ENCODE data around the gene MPDZ.

MPDZ gene

DNA sequence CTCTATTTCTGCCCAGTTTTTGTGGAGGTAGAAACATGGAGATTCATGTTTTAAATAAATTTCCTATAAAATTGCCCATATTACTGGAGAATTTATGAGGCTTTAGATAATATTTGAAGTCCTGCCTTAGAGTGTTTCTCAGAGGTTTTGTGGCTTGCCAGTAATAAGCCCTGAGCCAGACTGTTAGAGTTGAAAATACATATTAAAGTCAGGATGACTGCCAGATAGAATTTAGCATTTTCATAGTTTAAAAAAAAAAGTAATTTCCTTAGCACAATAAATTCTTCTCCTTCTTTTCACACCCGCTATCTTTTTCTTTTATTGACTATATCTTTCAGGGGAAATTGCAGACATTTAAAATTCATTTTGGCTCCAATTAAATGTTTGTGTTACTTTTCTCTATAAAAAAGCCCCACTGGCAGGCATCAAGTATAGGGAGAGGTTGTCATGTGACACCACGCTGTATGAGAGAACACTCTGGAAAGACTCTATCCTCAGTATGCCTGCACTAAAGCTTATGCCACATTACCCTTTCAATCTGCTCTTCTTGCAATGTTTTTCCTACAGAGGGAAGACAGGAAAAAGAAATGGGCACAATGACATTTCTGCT, 135.2 kb downstream of the MPDZ start:
- in situ Hi-C loops (cut with MboI; ENCODE audit: low pct_unique_long_range_greater_than_20kb, low sequenced_read_pairs) = no loop called here
- DNase-seq = no peak

DNA sequence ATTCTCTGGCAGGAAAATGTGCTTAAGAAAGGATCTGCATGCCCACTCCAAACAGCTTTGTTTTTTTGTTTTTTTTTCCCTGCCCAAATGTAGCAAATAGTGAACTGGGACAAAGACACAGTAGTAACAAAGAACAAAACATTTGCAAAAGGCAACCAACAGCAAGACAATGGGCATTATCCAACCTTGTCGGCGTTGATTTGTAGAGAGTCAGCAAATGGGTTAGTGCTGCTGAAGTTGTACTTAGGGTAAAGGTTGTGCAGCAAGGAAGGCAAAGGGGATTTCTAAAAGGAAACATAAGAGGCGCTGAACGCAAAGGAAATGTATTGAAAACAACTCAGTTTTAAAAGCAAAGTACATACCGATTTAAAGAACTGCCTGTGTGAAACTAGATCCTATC, 136.2 kb downstream of the MPDZ start:
- DNase-seq = no peak
- in situ Hi-C loops (cut with MboI; ENCODE audit: low pct_unique_long_range_greater_than_20kb, low sequenced_read_pairs) = no loop called here

DNA sequence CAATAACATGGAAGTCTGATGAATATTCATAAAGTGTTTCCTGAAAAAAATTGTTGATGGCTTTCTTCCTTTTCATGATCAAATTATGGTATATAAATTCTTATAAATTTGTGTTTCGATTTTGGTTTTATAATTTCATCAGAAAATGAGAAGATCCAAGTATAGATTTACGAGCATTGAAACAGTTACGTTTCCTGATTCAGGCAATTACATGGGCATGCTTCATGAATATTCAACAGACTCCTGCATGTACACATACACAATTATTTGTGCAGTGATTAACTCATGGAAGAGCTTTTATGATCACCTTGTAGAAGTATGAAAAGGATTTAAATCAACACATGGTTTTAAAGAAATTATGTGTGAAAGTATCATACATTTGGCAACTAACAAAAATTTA, 136.7 kb downstream of the MPDZ start:
- in situ Hi-C loops (cut with MboI; ENCODE audit: low pct_unique_long_range_greater_than_20kb, low sequenced_read_pairs) = no loop called here
- no peak for DNase-seq

DNA sequence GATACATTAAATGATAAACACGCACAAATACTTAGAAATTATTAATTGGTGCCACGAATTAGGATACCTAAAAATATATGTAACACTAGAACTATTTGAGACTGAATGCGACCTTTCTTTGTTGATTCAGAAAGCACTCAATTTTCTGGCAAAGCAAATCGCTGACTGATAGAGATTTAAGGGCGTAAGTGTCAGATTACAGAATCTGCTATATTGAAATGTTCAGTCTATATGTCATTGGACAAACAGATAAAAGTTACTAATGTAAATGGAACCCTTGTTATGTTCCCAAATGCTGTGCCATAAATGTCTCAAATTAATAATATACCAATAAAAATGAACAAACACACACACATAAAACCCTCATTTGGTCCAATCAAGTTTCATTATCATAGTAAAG, 137.9 kb downstream of the MPDZ start:
- no peak for DNase-seq
- in situ Hi-C loops (cut with MboI; ENCODE audit: low pct_unique_long_range_greater_than_20kb, low sequenced_read_pairs) = no loop called here

DNA sequence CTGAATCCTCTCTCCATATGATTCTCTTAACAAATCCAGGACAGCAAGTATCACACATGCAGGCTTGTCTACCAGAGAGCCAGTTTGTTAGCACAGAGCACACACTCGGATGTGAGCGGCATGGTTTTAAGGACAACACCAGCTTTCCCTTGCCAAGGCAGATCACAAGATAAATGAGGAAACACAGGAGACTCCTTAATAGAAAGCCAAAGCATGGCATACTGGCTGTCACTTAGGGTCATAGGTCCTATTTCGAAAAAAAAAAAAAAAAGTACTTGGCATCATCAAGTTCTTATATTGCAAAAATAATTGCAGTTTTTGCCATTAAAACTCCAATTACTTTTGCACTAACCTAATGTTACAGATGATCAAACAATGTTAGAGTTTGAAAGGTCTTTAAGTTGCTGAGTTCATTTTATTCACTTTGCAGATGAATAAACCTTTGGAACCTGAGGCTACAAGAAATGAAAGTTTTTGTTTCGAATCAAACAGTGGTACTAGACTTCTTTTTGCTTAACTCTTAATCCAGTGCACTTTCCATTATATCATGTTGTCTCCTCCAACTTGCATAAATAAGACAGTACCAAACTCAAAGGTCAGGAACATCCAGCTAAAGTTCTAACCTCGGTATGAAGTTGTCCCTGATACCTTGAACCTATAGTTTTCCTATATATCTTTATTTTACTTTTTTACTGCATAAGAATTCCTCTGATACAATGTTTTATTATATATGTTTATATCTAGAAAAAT, 138.5 kb downstream of the MPDZ start:
- in situ Hi-C loops (cut with MboI; ENCODE audit: low pct_unique_long_range_greater_than_20kb, low sequenced_read_pairs) = no loop called here
- DNase-seq = no peak

DNA sequence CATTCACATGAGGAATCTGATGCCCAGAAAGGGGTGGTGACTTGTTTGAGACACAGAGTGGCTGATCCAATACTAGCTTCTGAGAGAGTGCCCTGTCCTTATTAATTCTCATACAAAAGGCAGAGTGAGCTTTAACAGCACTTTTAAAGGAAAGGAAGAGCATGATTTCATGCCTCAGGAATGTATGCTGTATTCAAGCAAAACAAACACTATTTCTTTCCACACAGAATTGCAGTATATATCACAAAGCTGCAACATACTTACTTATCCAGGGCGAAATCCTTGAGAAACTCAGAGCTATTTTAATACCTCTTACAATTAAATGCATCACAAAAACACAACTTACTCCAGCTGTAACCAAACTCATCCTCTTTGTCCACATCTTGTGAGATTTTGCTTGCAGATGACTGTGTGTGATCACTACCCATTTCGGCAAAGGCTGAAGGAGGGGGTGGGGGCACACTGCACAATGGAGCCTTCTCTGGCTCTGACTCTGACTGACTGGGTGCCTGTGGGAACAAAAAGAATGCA, 139.8 kb downstream of the MPDZ start:
- DNase-seq = no peak
- in situ Hi-C loops (cut with MboI; ENCODE audit: low pct_unique_long_range_greater_than_20kb, low sequenced_read_pairs) = no loop called here

DNA sequence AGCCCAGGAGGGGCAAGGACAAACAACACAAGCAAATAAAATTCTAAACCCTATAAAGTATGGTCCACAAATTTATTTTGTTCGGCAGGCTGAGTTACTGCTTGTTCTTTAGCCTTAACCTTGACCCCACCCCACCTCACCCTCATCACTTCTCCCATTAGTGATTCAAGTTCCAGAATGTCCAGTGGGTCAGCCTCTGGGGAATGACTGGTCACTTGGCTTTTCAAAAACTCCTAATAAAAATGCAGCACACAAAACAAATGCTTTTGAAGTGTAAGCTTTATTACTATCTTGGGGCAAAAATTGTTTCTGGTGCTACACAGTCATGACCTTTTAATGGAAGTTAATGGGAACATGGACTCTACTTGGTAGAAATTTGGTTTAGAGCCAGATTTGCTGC, 142.1 kb downstream of the MPDZ start:
- in situ Hi-C loops (cut with MboI; ENCODE audit: low pct_unique_long_range_greater_than_20kb, low sequenced_read_pairs) = no loop called here
- no peak for DNase-seq

DNA sequence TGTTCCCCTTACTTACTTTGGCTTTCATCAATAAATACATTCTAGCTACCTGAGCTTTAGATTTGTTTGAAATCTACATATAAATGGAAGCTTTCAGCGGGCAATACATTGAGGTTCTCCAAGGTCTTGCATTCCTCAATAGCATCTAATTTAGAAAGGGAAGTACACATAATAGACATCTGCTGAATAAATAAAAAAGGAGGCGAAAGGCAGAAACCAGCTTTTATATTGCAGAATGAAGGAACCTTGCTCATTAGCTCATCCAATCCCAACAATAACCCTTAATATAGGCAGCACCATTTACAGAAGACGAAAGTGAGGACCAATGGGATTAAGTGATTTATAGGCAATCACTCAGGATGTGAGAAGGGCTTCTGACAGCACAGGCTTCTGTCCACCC, 147.5 kb downstream of the MPDZ start:
- DNase-seq = no peak
- in situ Hi-C loops (cut with MboI; ENCODE audit: low pct_unique_long_range_greater_than_20kb, low sequenced_read_pairs) = no loop called here

DNA sequence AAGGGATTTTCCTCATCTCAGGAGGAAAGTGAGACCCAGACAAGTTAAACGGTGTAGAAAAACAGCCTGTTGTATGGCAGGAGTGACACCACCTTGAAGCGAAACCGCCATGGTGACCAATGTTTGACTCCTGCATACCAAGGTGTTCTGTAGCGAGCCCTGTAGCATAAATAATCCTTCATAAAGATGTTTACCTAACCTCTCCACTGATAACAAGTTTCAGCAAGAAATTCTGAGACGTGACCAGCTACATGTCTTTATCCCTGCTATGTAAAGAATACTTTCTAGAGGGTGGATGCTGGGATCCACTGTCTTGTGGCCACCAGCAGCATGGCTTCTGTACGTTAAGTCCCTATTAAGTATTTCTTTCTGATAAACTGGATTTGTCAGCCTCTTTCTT, 148.1 kb downstream of the MPDZ start:
- in situ Hi-C loops (cut with MboI; ENCODE audit: low pct_unique_long_range_greater_than_20kb, low sequenced_read_pairs) = no loop called here
- no peak for DNase-seq

DNA sequence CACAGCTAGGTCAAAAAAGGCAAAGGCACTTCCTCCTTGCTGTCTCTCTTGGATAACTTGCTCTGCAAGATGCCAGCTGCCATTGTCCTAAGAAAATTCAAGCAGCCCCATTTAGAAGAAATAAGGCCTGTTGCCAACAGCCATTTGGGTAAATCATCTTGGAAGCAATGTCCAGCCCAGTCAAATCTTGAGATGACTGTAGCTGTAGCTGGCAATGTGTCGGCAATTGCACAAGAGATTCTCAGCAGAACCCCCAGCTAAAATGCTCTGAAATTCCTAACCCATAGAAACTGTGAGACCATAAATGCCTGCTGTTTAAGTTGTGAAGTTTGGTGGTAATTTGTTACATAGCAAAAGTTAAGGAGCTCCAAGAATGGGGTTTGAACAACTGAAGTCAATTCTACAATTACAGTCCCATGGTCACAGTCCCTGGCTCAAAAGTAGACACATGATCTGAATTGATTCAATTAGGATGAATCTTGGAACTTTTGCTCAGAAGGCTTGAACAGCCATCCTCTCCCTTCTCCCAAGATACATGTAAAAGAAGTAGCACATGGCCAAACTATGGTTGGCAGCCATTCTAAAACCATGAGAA, 151.1 kb downstream of the MPDZ start:
- DNase-seq = no peak

DNA sequence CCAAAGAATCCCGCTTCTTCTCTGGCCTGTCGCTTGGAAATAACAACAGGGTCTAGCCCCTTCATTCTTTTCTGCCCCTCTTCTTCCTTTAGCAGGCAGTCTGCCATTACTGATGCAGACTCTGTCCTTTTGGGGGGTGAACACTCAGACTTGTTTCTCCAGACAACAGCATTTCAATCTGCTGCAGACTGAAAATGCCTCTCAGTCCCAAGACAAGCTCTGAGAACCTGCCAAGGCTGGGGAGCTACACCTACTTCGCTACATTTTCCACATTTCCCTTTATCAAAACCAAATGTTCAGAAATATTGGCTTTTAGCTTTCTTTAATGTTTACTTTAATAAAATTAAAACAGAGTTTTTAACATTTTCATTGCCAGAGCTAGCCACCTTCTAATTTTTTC, 152.4 kb downstream of the MPDZ start:
- no peak for DNase-seq
- in situ Hi-C loops (cut with MboI; ENCODE audit: low pct_unique_long_range_greater_than_20kb, low sequenced_read_pairs) = no loop called here

More for the DNA sequence above, 151.1 kb downstream of the MPDZ start:
- in situ Hi-C loops (cut with MboI; ENCODE audit: low pct_unique_long_range_greater_than_20kb, low sequenced_read_pairs) = no loop called here

DNA sequence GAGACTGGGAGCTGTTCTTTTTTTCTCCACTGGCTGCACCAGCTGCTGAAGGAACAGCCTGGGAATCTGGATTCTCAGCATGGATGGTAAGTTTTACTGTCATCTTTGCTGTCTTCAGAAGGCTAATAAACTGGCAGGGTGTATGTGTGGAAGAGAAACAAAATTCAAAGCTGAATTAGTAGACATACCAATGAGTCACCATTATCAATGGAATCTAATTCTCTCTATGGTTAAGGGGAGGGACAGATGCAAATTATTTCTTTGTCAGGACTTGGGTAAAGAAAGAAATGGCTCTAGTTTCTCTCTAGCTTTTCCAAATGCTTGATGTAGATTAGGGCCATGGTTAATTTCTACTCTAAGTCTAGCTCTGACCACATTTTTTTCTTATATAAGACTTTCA, 154.2 kb downstream of the MPDZ start:
- no peak for DNase-seq
- in situ Hi-C loops (cut with MboI; ENCODE audit: low pct_unique_long_range_greater_than_20kb, low sequenced_read_pairs) = no loop called here

DNA sequence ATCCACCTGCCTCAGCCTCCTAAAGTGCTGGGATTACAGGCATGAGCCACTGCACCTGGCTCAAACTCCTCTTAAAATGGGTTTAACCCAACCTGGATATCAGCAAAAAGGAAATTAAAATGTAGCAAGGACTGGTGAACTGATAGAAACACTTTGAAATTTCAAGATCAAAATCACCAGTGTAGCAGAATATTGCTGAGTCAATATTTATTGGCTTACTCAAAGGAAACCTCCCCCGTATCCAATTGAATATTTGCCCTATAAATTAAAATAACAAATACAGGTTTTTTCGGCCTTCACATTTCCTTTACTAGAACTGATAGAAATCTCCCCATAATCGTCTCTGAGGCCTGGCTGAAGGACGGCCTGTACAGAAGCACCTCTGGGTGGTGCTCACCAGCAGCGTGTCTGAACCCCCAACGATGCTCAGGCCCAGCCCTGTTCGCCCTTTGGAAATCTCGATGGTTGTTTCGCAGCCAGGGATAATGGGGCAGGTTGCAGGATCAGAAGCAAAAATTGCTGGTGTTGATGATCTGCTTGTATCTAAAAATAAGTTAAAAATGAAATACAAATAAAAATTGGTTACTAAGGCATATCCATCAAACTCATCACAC, 156.6 kb downstream of the MPDZ start:
- in situ Hi-C loops (cut with MboI; ENCODE audit: low pct_unique_long_range_greater_than_20kb, low sequenced_read_pairs) = no loop called here
- no peak for DNase-seq

DNA sequence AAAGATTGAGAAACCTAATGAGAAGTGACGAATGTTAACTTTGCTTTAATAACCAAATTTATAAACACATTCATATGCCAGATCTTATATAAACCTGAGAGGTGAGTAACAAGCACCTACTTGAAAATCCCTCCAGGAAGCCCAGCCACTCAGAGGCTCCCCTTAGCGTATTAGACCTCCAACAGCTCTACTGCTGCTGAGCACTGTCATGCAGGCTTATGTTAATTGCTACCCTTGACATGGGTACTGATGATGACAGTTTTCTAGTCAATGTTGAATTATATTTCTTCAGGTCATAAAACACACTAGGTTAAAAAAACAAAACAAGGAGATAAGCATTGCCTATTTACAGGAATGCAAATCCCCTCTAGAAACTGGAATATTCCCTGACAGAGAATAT, 161.2 kb downstream of the MPDZ start:
- in situ Hi-C loops (cut with MboI; ENCODE audit: low pct_unique_long_range_greater_than_20kb, low sequenced_read_pairs) = no loop called here
- DNase-seq = no peak

DNA sequence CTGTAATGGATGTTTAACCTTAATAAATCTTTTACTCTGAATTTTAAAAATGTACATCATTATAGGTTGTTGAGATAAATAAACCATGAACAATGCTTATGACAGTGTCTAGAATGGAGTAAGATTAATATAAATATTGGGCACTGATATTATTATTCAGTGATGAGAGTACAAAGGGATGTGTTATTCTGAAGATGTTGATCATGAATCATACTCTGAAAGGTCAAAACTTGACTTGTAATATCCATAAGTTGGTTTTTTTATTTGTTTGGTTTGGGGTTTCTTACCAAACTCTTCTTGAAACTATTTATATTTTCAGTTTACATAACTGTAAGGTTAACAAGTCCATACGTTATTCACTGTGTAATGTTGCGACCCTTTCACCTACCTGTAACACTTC, 163.2 kb downstream of the MPDZ start:
- in situ Hi-C loops (cut with MboI; ENCODE audit: low pct_unique_long_range_greater_than_20kb, low sequenced_read_pairs) = no loop called here
- DNase-seq = no peak

DNA sequence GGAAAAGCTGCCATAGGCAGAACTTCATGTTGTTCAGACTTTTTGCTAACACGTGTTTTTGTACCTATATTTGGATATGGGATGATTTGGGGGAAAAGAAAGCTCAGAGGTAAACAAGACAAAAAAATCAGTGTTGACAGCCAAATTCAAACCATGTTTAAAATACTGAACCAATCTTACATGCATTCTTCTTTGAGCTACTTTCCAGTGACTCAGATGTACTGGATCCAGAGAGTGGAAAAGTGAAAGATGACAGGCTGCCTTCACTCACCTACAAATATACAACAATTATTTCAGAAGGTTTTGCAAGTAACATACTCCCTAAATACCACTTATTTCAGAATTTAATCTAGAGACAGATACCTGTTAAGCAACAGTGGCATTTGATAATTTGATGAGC, 165.7 kb downstream of the MPDZ start:
- no peak for DNase-seq
- in situ Hi-C loops (cut with MboI; ENCODE audit: low pct_unique_long_range_greater_than_20kb, low sequenced_read_pairs) = no loop called here

DNA sequence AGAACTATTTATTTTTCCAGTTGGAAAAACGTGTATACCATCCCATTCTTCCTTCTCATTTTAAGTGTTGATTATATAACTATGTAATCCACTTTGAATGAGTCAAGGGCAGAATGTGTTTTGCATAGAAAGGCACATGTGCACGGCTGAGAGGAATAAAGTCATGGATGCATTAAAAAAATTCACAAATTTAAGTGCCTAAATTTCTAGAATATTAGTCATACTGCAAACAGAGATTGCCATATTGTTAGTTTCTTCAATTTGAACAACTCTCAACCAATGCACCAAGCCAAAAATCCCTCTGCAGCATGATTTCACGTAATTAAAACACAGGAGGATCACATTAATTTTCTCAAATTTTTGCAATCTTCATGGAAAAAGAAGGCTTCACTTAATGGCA, 166.3 kb downstream of the MPDZ start:
- DNase-seq = no peak
- in situ Hi-C loops (cut with MboI; ENCODE audit: low pct_unique_long_range_greater_than_20kb, low sequenced_read_pairs) = no loop called here

DNA sequence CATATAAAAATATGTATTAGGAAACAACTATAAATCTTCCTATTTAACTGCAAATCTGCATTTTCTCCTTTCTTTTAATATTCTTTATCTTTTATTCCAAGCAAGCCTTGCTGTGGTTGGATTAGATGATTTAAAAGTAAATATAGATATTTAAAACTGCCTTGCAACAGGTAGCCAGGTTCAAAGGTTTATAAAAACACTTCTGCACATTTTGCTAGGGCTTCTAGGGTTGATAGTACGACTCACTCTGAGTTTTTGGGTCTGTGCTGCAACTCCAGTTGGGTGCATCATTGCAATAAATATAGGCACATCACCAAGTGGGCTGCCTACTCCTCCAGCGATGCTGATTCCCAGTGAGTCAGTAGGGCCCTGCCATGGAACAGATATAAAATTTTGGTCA, 167.7 kb downstream of the MPDZ start:
- in situ Hi-C loops (cut with MboI; ENCODE audit: low pct_unique_long_range_greater_than_20kb, low sequenced_read_pairs) = no loop called here
- DNase-seq = no peak

DNA sequence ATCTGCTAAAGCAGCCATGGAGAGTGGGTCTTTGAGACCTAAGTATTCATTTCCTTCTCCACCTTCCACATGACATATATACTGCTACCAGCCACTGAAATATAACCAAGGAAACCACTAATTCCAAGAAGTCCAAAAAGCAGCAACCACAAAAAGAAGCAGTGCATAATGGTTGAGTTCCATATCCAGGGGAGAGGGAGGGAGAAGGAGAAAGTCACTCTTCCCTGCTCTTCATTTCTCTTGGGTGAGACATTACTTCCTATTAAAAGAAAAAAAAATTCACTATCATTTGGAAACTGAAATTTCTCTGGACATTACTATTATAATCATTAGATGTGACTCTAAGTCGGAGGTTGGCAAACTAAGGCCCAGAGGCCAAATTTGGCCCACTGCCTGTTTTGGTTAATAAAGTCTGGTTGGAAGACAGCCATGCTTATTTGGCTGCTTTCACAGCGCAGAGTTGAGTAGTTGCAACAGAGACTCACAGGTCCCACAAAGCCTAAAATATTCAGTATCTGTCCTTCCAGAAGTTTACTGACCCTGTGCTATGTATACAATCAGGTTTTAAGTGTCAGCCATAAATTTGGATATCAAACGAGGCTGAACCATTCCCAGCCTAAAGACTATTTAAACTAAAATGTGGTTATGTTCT, 168.6 kb downstream of the MPDZ start:
- in situ Hi-C loops (cut with MboI; ENCODE audit: low pct_unique_long_range_greater_than_20kb, low sequenced_read_pairs) = no loop called here

DNA sequence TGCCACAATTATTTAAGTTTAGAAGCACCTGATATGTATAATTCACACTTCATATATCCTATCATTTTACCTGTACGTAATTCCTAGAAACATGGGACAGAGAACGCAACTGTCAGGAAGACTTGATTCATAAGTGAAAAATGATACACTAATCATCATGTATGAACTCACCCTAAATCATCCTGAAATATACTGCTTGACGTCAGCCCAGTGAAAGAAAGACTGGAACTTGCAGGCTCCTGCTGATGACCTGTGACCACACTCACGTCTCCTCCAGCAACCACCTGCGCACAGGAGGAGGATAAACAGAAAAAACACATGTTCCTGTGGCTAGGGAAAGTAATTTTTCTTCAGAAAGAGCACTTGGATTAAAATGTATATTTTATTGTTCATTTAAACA, 169.7 kb downstream of the MPDZ start:
- DNase-seq = no peak
- in situ Hi-C loops (cut with MboI; ENCODE audit: low pct_unique_long_range_greater_than_20kb, low sequenced_read_pairs) = no loop called here

More for the DNA sequence above, 168.6 kb downstream of the MPDZ start:
- DNase-seq = no peak
